Choroid plexus epithelial cell (primary cell): ENCODE data around the gene KCTD17.

Experiments used
- DNase-seq: peaks from one replicate; pipeline ENCODE4 v3.0.0-alpha.2; 2010; ENCODE audit warnings: low read depth
- H3K4me3 ChIP-seq: 2 replicates; pipeline ENCODE4 v1.5.1; 2011; ENCODE audit warnings: low read depth, mild to moderate bottlenecking, control low read depth, low read length, moderate library complexity
- TF ChIP-seq, protein P1 (sequence below): conservative IDR thresholded peaks from 2 replicates; pipeline ENCODE4 v1.5.1; 2011; ENCODE audit warnings: low read depth, mild to moderate bottlenecking, control low read depth, inconsistent platforms, low read length, moderate library complexity

The KCTD17 gene

DNA sequence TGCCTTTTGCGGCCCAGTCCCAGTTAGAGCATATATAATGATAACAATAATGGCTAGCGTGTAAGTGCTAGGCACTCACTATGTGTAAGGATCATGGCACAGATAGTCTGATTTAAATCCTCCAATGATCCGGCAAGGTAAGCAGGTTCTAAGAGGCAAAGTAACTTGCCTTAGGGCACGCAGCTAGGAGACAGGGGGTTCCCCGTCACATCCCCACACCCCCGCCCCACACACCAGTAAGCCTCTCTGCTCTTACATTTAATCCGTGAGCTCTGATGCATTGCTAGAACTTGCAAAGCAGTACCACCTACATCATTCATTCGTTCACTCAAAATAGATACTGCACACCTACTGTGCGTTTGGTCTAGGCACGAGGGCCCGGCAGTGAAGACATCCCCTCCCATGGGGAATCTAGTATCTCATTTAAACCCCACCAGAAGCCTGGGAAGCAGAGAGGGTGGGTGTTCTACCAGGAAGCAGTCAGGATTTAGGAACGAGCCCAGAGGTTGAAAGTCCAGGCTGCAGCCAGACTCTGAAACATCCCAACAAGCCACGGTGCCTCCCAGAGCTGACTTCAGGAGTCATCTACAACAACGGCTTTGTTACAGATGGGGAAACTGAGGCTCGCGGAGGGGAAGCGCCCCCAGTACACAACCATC is 37.3 kb downstream of the KCTD17 start:
- TF ChIP-seq, protein P1, sequence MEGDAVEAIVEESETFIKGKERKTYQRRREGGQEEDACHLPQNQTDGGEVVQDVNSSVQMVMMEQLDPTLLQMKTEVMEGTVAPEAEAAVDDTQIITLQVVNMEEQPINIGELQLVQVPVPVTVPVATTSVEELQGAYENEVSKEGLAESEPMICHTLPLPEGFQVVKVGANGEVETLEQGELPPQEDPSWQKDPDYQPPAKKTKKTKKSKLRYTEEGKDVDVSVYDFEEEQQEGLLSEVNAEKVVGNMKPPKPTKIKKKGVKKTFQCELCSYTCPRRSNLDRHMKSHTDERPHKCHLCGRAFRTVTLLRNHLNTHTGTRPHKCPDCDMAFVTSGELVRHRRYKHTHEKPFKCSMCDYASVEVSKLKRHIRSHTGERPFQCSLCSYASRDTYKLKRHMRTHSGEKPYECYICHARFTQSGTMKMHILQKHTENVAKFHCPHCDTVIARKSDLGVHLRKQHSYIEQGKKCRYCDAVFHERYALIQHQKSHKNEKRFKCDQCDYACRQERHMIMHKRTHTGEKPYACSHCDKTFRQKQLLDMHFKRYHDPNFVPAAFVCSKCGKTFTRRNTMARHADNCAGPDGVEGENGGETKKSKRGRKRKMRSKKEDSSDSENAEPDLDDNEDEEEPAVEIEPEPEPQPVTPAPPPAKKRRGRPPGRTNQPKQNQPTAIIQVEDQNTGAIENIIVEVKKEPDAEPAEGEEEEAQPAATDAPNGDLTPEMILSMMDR = no peak
- no peak overlapping the region for H3K4me3 ChIP-seq
- DNase-seq = no peak

DNA sequence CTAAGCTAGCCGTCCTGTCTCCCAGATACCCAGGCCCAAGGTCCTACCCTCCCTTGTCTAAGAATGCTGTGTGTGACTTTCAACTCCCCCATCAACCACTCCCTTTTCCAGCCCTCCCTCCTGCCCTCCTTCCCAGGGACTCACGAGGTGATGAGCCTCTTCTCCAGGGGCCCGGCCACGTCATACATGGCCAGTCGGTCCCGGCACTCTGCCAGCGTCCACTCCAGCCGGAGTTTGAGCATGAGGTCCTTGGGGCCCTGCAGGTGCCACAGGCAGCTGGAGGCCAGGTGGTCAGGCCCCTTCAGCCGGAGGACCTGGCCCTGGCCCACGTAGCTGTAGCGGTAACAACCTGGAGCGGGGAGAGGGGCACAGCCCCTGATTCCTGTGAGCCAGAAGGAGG is 37.9 kb downstream of the KCTD17 start:
- H3K4me3 ChIP-seq = no peak overlapping the region
- no peak for DNase-seq
- TF ChIP-seq, protein P1 = no peak

GRCh38 chr22:37090920-37091695 is 39.6 kb downstream of the KCTD17 start:
- H3K4me3 ChIP-seq = no peak overlapping the region
- TF ChIP-seq, protein P1 = no peak
- DNase-seq = no peak

- TF ChIP-seq, protein P1 = no peak
- no peak overlapping the region for H3K4me3 ChIP-seq
- no peak for DNase-seq
Observed at GRCh38 chr22:37091994-37092393, 40.5 kb downstream of the KCTD17 start.

DNA sequence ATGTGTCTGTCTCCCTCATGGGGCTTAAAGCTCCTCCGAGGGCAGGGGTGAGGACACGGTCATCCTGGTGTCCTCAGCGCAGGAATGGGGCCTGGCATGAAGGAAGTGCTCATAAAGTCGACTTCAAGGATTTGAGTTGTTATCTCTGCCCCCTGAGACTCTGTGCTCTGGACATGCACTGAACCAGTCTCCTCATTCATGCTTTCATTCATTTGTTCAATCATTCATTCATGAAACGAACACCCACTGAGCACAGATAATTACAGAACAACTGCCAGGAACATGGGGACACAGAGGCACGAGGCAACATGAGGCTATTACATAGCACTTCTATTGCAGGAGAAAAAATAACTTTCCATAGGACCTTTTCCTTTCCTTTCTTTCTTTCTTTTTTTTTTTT is 41.5 kb downstream of the KCTD17 start:
- DNase-seq = no peak
- no peak overlapping the region for H3K4me3 ChIP-seq
- TF ChIP-seq, protein P1 = no peak

- no peak for DNase-seq
- TF ChIP-seq, protein P1 = no peak
- H3K4me3 ChIP-seq = no peak overlapping the region
Observed at GRCh38 chr22:37094239-37094638, 42.7 kb downstream of the KCTD17 start.
